ENCODE data around the gene TIGD3.

Gene TIGD3

GRCh38 chr11:65392186-65392829 is 37.8 kb downstream of the TIGD3 start:
- DNase-seq (ENCODE audit: low read depth in 1 of 2, low spot score in 1 of 2), result no peak
- in situ Hi-C loops (cut with HindIII; ENCODE audit: low pct_unique_long_range_greater_than_20kb, low sequenced_read_pairs), result no loop called here
- no peak for TF ChIP-seq JUND (IDR thresholded peaks at IDR 0.05; ENCODE audit: low read depth)

- no peak for DNase-seq (ENCODE audit: low read depth in 1 of 2, low spot score in 1 of 2)
- in situ Hi-C loops (cut with HindIII; ENCODE audit: low pct_unique_long_range_greater_than_20kb, low sequenced_read_pairs), result no loop called here
- no peak for TF ChIP-seq JUND (IDR thresholded peaks at IDR 0.05; ENCODE audit: low read depth)
These were observed 38.3 kb downstream of the TIGD3 start for GRCh38 chr11:65392899-65393298.

DNA sequence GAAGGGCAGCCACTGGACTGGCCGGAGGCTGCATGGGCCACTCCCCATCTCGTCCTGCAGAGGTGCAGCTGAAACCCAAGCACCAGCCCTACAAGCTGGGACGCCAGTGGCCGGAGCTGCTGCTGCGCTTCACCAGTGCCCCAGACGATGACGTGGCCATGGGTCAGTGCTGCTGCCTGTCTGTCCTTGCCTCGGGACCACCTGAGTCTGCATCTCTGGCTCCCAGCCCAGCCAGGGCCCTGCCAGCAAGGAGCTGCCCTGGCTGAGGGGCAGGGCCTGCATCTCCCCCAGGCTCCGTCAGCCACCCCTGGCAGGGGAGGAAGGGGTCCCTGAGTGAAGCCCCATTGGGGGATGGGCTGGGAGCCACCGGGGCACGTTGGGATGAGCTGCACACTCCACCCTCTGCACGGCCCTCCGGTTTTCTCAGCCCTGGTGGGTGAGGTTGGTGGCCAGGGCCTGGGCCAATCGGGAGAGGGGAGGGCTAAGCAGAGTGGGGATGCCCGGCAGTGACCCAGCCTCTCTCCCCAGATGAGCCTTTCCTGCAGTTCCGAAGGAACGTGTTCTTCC is 39.0 kb downstream of the TIGD3 start:
- in situ Hi-C loops (cut with HindIII; ENCODE audit: low pct_unique_long_range_greater_than_20kb, low sequenced_read_pairs), result no loop called here
- TF ChIP-seq JUND (IDR thresholded peaks at IDR 0.05; ENCODE audit: low read depth), result no peak
- no peak for DNase-seq (ENCODE audit: low read depth in 1 of 2, low spot score in 1 of 2)

GRCh38 chr11:65394125-65394536 is 39.6 kb downstream of the TIGD3 start:
- TF ChIP-seq JUND (IDR thresholded peaks at IDR 0.05; ENCODE audit: low read depth), result no peak
- DNase-seq (ENCODE audit: low read depth in 1 of 2, low spot score in 1 of 2), result no peak
- in situ Hi-C loops (cut with HindIII; ENCODE audit: low pct_unique_long_range_greater_than_20kb, low sequenced_read_pairs), result no loop called here

- in situ Hi-C loops (cut with HindIII; ENCODE audit: low pct_unique_long_range_greater_than_20kb, low sequenced_read_pairs), result no loop called here
- TF ChIP-seq JUND (IDR thresholded peaks at IDR 0.05; ENCODE audit: low read depth), result no peak
- no peak for DNase-seq (ENCODE audit: low read depth in 1 of 2, low spot score in 1 of 2)
These were observed 41.5 kb downstream of the TIGD3 start for GRCh38 chr11:65395961-65396530.

GRCh38 chr11:65396769-65397745 is 42.5 kb downstream of the TIGD3 start:
- no peak for DNase-seq (ENCODE audit: low read depth in 1 of 2, low spot score in 1 of 2)
- in situ Hi-C loops (cut with HindIII; ENCODE audit: low pct_unique_long_range_greater_than_20kb, low sequenced_read_pairs), result no loop called here
- TF ChIP-seq JUND (IDR thresholded peaks at IDR 0.05; ENCODE audit: low read depth), result no peak

GRCh38 chr11:65398362-65398910 is 43.9 kb downstream of the TIGD3 start:
- no peak for DNase-seq (ENCODE audit: low read depth in 1 of 2, low spot score in 1 of 2)
- in situ Hi-C loops (cut with HindIII; ENCODE audit: low pct_unique_long_range_greater_than_20kb, low sequenced_read_pairs), result no loop called here
- no peak for TF ChIP-seq JUND (IDR thresholded peaks at IDR 0.05; ENCODE audit: low read depth)

- in situ Hi-C loops (cut with HindIII; ENCODE audit: low pct_unique_long_range_greater_than_20kb, low sequenced_read_pairs), result no loop called here
- DNase-seq (ENCODE audit: low read depth in 1 of 2, low spot score in 1 of 2), result no peak
- no peak for TF ChIP-seq JUND (IDR thresholded peaks at IDR 0.05; ENCODE audit: low read depth)
These were observed 44.7 kb downstream of the TIGD3 start for GRCh38 chr11:65399249-65399648.

DNA sequence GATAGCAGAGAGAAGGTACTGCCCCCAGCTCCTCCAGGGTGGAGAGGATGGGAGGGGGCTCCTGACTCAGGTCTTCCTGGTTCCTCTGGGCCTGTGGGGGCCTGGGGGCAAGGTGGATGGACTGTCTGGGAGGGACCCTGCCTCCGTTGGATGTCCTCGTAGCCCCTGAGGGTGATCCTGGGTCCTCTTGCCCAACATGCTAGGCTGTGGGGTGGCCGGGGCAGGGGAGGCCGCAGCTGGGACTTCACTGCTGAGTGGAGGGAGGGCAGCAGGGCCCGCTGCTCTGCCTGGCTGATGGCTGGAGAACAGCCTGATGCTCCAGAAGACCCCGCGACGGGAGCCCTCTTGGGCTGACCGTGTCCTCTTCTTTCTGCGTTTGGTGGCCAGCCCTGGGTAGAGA is 45.3 kb downstream of the TIGD3 start:
- no peak for TF ChIP-seq JUND (IDR thresholded peaks at IDR 0.05; ENCODE audit: low read depth)
- in situ Hi-C loops (cut with HindIII; ENCODE audit: low pct_unique_long_range_greater_than_20kb, low sequenced_read_pairs), result no loop called here
- DNase-seq (ENCODE audit: low read depth in 1 of 2, low spot score in 1 of 2), result no peak

DNA sequence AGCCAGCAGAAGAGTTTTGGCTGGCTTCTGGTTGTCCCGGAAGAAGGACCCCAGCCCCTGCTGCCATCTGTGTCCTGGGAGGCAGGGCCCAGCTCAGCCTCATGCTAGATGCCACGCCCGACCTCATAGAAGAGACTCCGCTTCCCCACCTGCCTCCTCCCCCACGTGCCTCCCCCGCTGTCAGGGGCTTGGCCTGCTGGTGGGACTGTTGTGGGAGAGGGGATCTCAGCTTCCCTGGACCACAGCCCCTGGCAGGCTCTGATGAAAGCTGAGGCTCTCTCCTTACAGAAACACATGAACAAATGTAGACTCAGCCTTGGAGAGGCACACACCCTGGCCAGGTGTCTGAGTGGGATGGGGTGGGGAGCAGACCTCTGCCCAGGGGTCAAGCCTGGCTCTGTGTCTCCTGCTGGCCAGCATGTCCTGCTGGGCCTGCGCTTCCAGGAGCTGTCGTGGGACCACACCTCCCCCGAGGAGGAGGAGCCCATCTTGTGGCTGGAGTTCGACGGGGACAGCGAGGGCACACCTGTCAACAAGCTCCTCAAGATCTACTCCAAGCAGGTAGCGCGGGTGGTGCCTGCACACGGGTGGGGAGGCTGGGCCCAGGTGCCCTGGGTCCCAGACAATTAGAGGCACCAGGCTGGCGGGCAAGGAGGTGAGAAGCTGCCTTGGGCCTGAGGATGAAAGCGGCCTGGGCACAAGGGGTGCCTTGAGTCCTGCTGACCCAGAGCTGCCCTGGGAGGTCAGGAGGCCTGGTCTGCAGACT is 45.9 kb downstream of the TIGD3 start:
- no peak for DNase-seq (ENCODE audit: low read depth in 1 of 2, low spot score in 1 of 2)
- TF ChIP-seq JUND (IDR thresholded peaks at IDR 0.05; ENCODE audit: low read depth), result no peak
- in situ Hi-C loops (cut with HindIII; ENCODE audit: low pct_unique_long_range_greater_than_20kb, low sequenced_read_pairs), result no loop called here

- in situ Hi-C loops (cut with HindIII; ENCODE audit: low pct_unique_long_range_greater_than_20kb, low sequenced_read_pairs), result no loop called here
- TF ChIP-seq JUND (IDR thresholded peaks at IDR 0.05; ENCODE audit: low read depth), result no peak
- DNase-seq (ENCODE audit: low read depth in 1 of 2, low spot score in 1 of 2), result no peak
These were observed 46.7 kb downstream of the TIGD3 start for GRCh38 chr11:65401073-65401802.

Data from T47D (cell line).